Measurements from ENCODE around the gene HMGCLL1.

Gene HMGCLL1

GRCh38 chr6:55567558-55567957 lies 11.4 kb downstream of the HMGCLL1 start:
- in situ Hi-C loops (cut with HindIII; ENCODE audit: low sequenced_read_pairs) = no loop called here
- TF ChIP-seq, protein P1, sequence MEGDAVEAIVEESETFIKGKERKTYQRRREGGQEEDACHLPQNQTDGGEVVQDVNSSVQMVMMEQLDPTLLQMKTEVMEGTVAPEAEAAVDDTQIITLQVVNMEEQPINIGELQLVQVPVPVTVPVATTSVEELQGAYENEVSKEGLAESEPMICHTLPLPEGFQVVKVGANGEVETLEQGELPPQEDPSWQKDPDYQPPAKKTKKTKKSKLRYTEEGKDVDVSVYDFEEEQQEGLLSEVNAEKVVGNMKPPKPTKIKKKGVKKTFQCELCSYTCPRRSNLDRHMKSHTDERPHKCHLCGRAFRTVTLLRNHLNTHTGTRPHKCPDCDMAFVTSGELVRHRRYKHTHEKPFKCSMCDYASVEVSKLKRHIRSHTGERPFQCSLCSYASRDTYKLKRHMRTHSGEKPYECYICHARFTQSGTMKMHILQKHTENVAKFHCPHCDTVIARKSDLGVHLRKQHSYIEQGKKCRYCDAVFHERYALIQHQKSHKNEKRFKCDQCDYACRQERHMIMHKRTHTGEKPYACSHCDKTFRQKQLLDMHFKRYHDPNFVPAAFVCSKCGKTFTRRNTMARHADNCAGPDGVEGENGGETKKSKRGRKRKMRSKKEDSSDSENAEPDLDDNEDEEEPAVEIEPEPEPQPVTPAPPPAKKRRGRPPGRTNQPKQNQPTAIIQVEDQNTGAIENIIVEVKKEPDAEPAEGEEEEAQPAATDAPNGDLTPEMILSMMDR (IDR thresholded peaks at IDR 0.05; ENCODE audit: low read depth, low read length, missing control alignments) = no peak
- DNase-seq (ENCODE audit: low read depth) = no peak
- no peak overlapping the region for H3K4me3 ChIP-seq (ENCODE audit: low read depth, low read length)

- DNase-seq (ENCODE audit: low read depth) = no peak
- in situ Hi-C loops (cut with HindIII; ENCODE audit: low sequenced_read_pairs) = no loop called here
- TF ChIP-seq, protein P1 (IDR thresholded peaks at IDR 0.05; ENCODE audit: low read depth, low read length, missing control alignments) = no peak
- no peak overlapping the region for H3K4me3 ChIP-seq (ENCODE audit: low read depth, low read length)
Observed at GRCh38 chr6:55566036-55566710, 12.8 kb downstream of the HMGCLL1 start.

- in situ Hi-C loops (cut with HindIII; ENCODE audit: low sequenced_read_pairs) = no loop called here
- no peak overlapping the region for H3K4me3 ChIP-seq (ENCODE audit: low read depth, low read length)
- DNase-seq (ENCODE audit: low read depth) = no peak
- TF ChIP-seq, protein P1 (IDR thresholded peaks at IDR 0.05; ENCODE audit: low read depth, low read length, missing control alignments) = no peak
Observed at GRCh38 chr6:55562318-55562717, 16.7 kb downstream of the HMGCLL1 start.

DNA sequence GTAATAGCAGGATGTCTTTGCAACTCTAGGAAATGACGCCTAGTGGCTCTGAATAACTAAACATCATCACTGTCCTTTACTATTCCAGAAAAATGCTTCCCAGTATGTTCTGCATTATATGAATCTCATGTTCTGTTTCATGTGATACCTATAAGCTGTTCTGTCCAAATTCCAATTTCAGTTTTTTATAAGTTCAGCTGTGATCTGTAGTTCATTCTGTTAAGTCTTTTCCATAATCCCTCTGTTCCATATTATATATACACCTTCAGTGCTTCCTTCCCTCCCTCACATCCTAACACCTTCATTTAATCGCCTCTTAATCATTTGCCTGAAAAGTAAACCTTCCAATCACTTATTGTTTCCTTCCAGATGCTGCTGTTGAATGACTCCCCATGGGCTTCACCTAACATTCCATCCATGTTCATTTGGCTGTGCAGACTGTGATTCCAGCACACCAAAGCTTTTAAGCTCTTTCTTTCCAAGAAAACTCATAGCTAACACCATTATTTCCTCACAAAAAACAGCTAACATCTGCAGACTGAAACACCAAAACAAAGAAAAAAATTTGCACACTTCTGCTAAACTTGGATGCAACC lies 18.6 kb downstream of the HMGCLL1 start:
- DNase-seq (ENCODE audit: low read depth) = no peak
- in situ Hi-C loops (cut with HindIII; ENCODE audit: low sequenced_read_pairs) = no loop called here
- no peak overlapping the region for H3K4me3 ChIP-seq (ENCODE audit: low read depth, low read length)
- TF ChIP-seq, protein P1 (IDR thresholded peaks at IDR 0.05; ENCODE audit: low read depth, low read length, missing control alignments) = no peak

GRCh38 chr6:55557146-55557545 lies 21.8 kb downstream of the HMGCLL1 start:
- no peak overlapping the region for H3K4me3 ChIP-seq (ENCODE audit: low read depth, low read length)
- no peak for DNase-seq (ENCODE audit: low read depth)
- in situ Hi-C loops (cut with HindIII; ENCODE audit: low sequenced_read_pairs) = no loop called here
- TF ChIP-seq, protein P1 (IDR thresholded peaks at IDR 0.05; ENCODE audit: low read depth, low read length, missing control alignments) = no peak

DNA sequence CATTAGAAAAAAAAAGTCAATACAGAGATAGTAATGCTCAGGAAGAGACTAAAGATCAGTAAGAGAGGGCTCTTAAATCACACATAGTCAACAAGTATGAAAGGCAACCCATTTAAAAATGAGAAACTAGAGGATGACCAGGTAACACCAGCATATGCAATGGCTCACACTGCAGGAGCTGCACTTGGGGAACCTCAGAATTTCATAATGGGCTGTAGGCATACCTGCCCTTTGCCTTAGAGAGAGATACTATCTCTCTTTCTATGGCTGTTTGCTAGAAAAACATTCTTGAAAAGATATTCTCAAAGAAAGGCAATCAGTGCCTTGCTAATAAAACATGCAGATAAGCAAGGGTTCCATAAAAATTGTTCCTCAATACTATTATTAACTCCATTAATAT lies 33.2 kb downstream of the HMGCLL1 start:
- H3K4me3 ChIP-seq (ENCODE audit: low read depth, low read length) = no peak overlapping the region
- in situ Hi-C loops (cut with HindIII; ENCODE audit: low sequenced_read_pairs) = no loop called here
- TF ChIP-seq, protein P1 (IDR thresholded peaks at IDR 0.05; ENCODE audit: low read depth, low read length, missing control alignments) = no peak
- DNase-seq (ENCODE audit: low read depth) = no peak
